NT2/D1 (cell line): ENCODE measurements around the gene EPHA4.

Experiments used
- YY1 ChIP-seq: IDR thresholded peaks from 2 replicates; pipeline ENCODE4 v1.6.1; 2011; ENCODE audit not compliant: insufficient read length, insufficient read depth
- ZNF274 ChIP-seq: IDR thresholded peaks from 2 replicates; pipeline ENCODE4 v1.6.1; 2011; ENCODE audit warnings: mild to moderate bottlenecking, low read depth, low read length

- TF ChIP-seq YY1 (no peak), ZNF274 (no peak)
Observed at GRCh38 chr2:221618007-221618406, 45.9 kb upstream of the EPHA4 start.
